T-helper 2 cell treated with Interferon-gamma antibody and Interleukin-4, amounts not matched to agents 5 μg/mL and 100 μg/mL, for 36 hours (primary cell): ENCODE results near the gene SURF2.

Source experiments
- DNase-seq: peaks from one replicate; pipeline ENCODE4 v3.0.0; 2021; ENCODE audit warnings: low spot score
- H3K27ac Mint-ChIP-seq: one replicate; pipeline ENCODE4 v1.8.0; 2021; ENCODE audit warnings: mild to moderate bottlenecking, mixed read lengths
- H3K27me3 Mint-ChIP-seq: one replicate; pipeline ENCODE4 v1.8.0; 2021; ENCODE audit warnings: low read depth, mixed read lengths
- H3K36me3 Mint-ChIP-seq: one replicate; pipeline ENCODE4 v1.8.0; 2021; ENCODE audit warnings: low read depth, mixed read lengths
- H3K4me1 Mint-ChIP-seq: one replicate; pipeline ENCODE4 v1.8.0; 2021; ENCODE audit warnings: low read depth, mixed read lengths
- H3K4me3 Mint-ChIP-seq: one replicate; pipeline ENCODE4 v1.8.0; 2022; ENCODE audit warnings: mild to moderate bottlenecking, moderate library complexity, mixed read lengths
- H3K9me3 Mint-ChIP-seq: one replicate; pipeline ENCODE4 v1.8.0; 2021; ENCODE audit warnings: mixed read lengths

SURF2 gene

GRCh38 chr9:133344071-133344470 is 12.3 kb upstream of the SURF2 start:
- no peak for DNase-seq
- Mint-ChIP-seq H3K4me3 (no peak overlapping the region), H3K36me3 (peaks cover 39% of the 10 kb centered on the region), H3K27me3 (no peaks in the 10 kb centered on the region), H3K27ac (no peak overlapping the region), H3K4me1 (peaks cover 21% of the 10 kb centered on the region), H3K9me3 (no peaks in the 10 kb centered on the region)

GRCh38 chr9:133344979-133345378 is 11.4 kb upstream of the SURF2 start:
- DNase-seq: no peak
- Mint-ChIP-seq H3K36me3 (peaks cover 40% of the 10 kb centered on the region), H3K9me3 (no peaks in the 10 kb centered on the region), H3K4me3 (no peak overlapping the region), H3K27me3 (no peaks in the 10 kb centered on the region), H3K27ac (no peak overlapping the region), H3K4me1 (peaks cover 29% of the 10 kb centered on the region)

GRCh38 chr9:133345596-133345995 is 10.8 kb upstream of the SURF2 start:
- H3K4me1 Mint-ChIP-seq: peaks cover 32% of the 10 kb centered on the region
- H3K4me3 Mint-ChIP-seq: no peak overlapping the region
- DNase-seq: no peak
- no peaks in the 10 kb centered on the region for H3K9me3 Mint-ChIP-seq
- H3K36me3 Mint-ChIP-seq: peaks cover 39% of the 10 kb centered on the region
- no peaks in the 10 kb centered on the region for H3K27me3 Mint-ChIP-seq
- H3K27ac Mint-ChIP-seq: no peak overlapping the region

GRCh38 chr9:133346021-133346785 is 10.1 kb upstream of the SURF2 start:
- Mint-ChIP-seq H3K27ac (peak overlapping the region; percentile 78), H3K27me3 (no peaks in the 10 kb centered on the region), H3K9me3 (no peaks in the 10 kb centered on the region), H3K4me1 (peaks cover 31% of the 10 kb centered on the region), H3K36me3 (peaks cover 44% of the 10 kb centered on the region), H3K4me3 (peak overlapping the region; percentile 99)
- DNase-seq: no peak

GRCh38 chr9:133347515-133347984 is 8.8 kb upstream of the SURF2 start:
- Mint-ChIP-seq H3K36me3 (peaks cover 52% of the 10 kb centered on the region), H3K4me3 (peak overlapping the region; percentile 99), H3K9me3 (no peaks in the 10 kb centered on the region), H3K4me1 (peaks cover 31% of the 10 kb centered on the region), H3K27ac (peak overlapping the region; percentile 98), H3K27me3 (no peaks in the 10 kb centered on the region)
- peak; percentile 32 for DNase-seq

GRCh38 chr9:133347985-133348717 is 8.2 kb upstream of the SURF2 start, which contains the start of the genes MED22 and RPL7A:
Gene MED22 (minus strand): TSS chr9:133348131. CDS start chr9:133346662, 1,469 bp downstream.
Gene RPL7A (plus strand): TSS chr9:133348218. CDS start chr9:133348244, 26 bp downstream.
- H3K27me3 Mint-ChIP-seq: no peaks in the 10 kb centered on the region
- H3K27ac Mint-ChIP-seq: peak within 1 kb of the TSS; percentile 98
- H3K9me3 Mint-ChIP-seq: no peaks in the 10 kb centered on the region
- H3K4me3 Mint-ChIP-seq: peak within 1 kb of the TSS; percentile 99
- peaks cover 56% of the 10 kb centered on the region for H3K36me3 Mint-ChIP-seq
- peaks cover 31% of the 10 kb centered on the region for H3K4me1 Mint-ChIP-seq
- DNase-seq: peak; percentile 92

- Mint-ChIP-seq H3K27ac (peak overlapping the region; percentile 98), H3K36me3 (peaks cover 59% of the 10 kb centered on the region), H3K4me1 (peaks cover 33% of the 10 kb centered on the region)
These were observed 7.4 kb upstream of the SURF2 start for GRCh38 chr9:133348718-133349573.

GRCh38 chr9:133349965-133350616 is 6.3 kb upstream of the SURF2 start:
- Mint-ChIP-seq H3K27ac (peak overlapping the region; percentile 98), H3K27me3 (no peaks in the 10 kb centered on the region)

More at GRCh38 chr9:133348718-133349573, 7.4 kb upstream of the SURF2 start:
- Mint-ChIP-seq H3K27me3 (no peaks in the 10 kb centered on the region), H3K9me3 (no peaks in the 10 kb centered on the region), H3K4me3 (peak overlapping the region; percentile 99)
- DNase-seq: no peak

GRCh38 chr9:133351526-133351907 is 4.8 kb upstream of the SURF2 start:
- Mint-ChIP-seq H3K4me3 (no peak overlapping the region), H3K27me3 (no peaks in the 10 kb centered on the region), H3K4me1 (peaks cover 26% of the 10 kb centered on the region), H3K9me3 (no peaks in the 10 kb centered on the region), H3K36me3 (peaks cover 55% of the 10 kb centered on the region), H3K27ac (no peak overlapping the region)
- no peak for DNase-seq

More at GRCh38 chr9:133349965-133350616, 6.3 kb upstream of the SURF2 start:
- DNase-seq: no peak
- no peaks in the 10 kb centered on the region for H3K9me3 Mint-ChIP-seq
- H3K36me3 Mint-ChIP-seq: peaks cover 59% of the 10 kb centered on the region
- H3K4me1 Mint-ChIP-seq: peaks cover 33% of the 10 kb centered on the region
- H3K4me3 Mint-ChIP-seq: peak overlapping the region; percentile 99

- H3K27me3 Mint-ChIP-seq: no peaks in the 10 kb centered on the region
- H3K9me3 Mint-ChIP-seq: no peaks in the 10 kb centered on the region
- peaks cover 54% of the 10 kb centered on the region for H3K36me3 Mint-ChIP-seq
These were observed 4.3 kb upstream of the SURF2 start for GRCh38 chr9:133351908-133352634.

GRCh38 chr9:133352635-133353340 is 3.6 kb upstream of the SURF2 start:
- no peaks in the 10 kb centered on the region for H3K9me3 Mint-ChIP-seq
- peaks cover 22% of the 10 kb centered on the region for H3K4me1 Mint-ChIP-seq
- DNase-seq: no peak
- peaks cover 55% of the 10 kb centered on the region for H3K36me3 Mint-ChIP-seq
- H3K27me3 Mint-ChIP-seq: no peaks in the 10 kb centered on the region
- H3K4me3 Mint-ChIP-seq: no peak overlapping the region
- H3K27ac Mint-ChIP-seq: peak overlapping the region; percentile 26

More at GRCh38 chr9:133351908-133352634, 4.3 kb upstream of the SURF2 start:
- H3K4me3 Mint-ChIP-seq: no peak overlapping the region
- H3K27ac Mint-ChIP-seq: no peak overlapping the region
- DNase-seq: no peak
- peaks cover 21% of the 10 kb centered on the region for H3K4me1 Mint-ChIP-seq

GRCh38 chr9:133353548-133353947 is 2.8 kb upstream of the SURF2 start:
- Mint-ChIP-seq H3K4me3 (no peak overlapping the region), H3K4me1 (peaks cover 27% of the 10 kb centered on the region), H3K9me3 (no peaks in the 10 kb centered on the region), H3K27me3 (no peaks in the 10 kb centered on the region), H3K27ac (no peak overlapping the region), H3K36me3 (peaks cover 48% of the 10 kb centered on the region)
- no peak for DNase-seq
